D721Med (cell line): Measurements from ENCODE around the gene CLSTN3.

Source experiments
- DNase-seq: peaks from one replicate; pipeline ENCODE4 v3.0.0; 2011; ENCODE audit warnings: low spot score; ENCODE audit not compliant: insufficient read length
- FAIRE-seq: peaks from 2 replicates; lab custom pipeline; 2011; peaks lifted over from hg19 to GRCh38; lab: Jason Lieb, UNC
- CTCF ChIP-seq: IDR thresholded peaks from 2 replicates; pipeline ENCODE4 v1.5.1; 2012; ENCODE audit warnings: mild to moderate bottlenecking, control low read depth; ENCODE audit not compliant: insufficient read depth; ENCODE audit errors: missing control alignments

The CLSTN3 gene

GRCh38 chr12:7155471-7156034, 25.4 kb downstream of the CLSTN3 start:
- DNase-seq, result no peak
- FAIRE-seq, result no peak
- TF ChIP-seq CTCF, result no peak

- FAIRE-seq (no peak), DNase-seq (no peak)
- no peak for TF ChIP-seq CTCF
Observed at GRCh38 chr12:7156259-7157197, 26.4 kb downstream of the CLSTN3 start.

GRCh38 chr12:7157391-7157790, 27.2 kb downstream of the CLSTN3 start:
- TF ChIP-seq CTCF, result no peak
- FAIRE-seq (no peak), DNase-seq (no peak)

- TF ChIP-seq CTCF, result no peak
- FAIRE-seq, result no peak
- no peak for DNase-seq
Observed at GRCh38 chr12:7158781-7159609, 28.8 kb downstream of the CLSTN3 start.

GRCh38 chr12:7160183-7160582, 30.0 kb downstream of the CLSTN3 start:
- FAIRE-seq (no peak), DNase-seq (no peak)
- TF ChIP-seq CTCF, result no peak

GRCh38 chr12:7161327-7161726, 31.2 kb downstream of the CLSTN3 start:
- DNase-seq (no peak), FAIRE-seq (no peak)
- TF ChIP-seq CTCF, result no peak
